NCI-H2227 (cell line): Measurements from ENCODE around the gene SPOCK1.

Experiments
- DNase-seq: peaks from one replicate; lab custom pipeline; 2025; ENCODE audit not compliant: unreplicated experiment; lab: John Stamatoyannopoulos, UW

The SPOCK1 gene

DNA sequence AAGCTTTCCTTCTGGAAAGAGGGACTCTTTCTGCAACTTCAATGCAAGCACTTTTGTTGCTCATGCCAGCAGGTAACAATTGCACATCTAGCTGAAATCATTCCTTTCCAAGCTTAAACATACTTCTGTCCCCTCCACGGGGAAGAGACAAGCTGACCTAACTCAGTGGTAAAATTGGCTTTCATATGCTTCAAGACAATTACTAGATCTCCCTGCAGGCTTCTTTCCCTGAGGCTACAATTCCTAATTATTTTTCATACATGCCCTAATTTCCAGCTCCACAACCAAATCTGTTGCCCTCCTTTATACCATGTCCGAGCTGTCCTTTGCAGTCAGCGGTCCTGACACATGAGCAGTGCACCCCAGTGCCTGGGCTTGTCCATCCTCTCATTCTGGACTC is 324.9 kb downstream of the SPOCK1 start:
- DNase-seq: no peak

DNA sequence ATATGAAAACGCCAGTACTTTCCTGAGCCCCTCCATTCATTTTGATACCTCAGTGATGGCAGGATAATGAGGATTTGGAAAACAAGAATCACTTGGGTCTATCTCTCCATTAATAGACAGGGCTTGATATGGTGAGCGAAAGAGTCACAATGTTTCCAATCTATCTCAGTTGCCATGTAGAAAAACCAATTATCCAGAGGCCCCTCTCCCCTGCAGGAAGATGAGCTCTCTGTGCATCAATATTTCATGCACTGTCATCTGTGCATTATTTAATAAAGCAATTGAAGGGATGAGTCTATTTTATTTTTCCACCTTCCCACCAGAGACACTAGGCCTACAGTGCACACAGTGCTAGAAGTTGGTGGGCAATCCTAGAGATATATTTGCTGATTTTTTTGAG is 326.9 kb downstream of the SPOCK1 start:
- no peak for DNase-seq

DNA sequence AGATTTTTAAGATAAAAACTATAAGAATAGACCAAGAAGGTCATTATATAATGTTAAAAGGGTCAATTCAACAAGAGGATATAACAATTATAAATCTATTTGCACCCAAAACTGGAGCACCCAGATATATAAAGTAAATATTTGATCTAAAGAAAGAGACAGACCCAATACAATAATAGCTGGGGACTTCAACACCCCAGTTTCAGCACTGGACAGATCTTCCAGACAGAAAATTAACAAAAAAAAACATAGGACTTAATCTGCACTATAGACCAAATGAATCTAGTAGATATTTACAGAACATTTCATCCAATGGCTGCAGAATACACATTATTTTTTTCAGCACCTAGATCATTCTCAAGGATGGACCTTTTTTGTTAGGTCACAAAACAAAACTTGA is 331.9 kb downstream of the SPOCK1 start:
- DNase-seq: no peak

DNA sequence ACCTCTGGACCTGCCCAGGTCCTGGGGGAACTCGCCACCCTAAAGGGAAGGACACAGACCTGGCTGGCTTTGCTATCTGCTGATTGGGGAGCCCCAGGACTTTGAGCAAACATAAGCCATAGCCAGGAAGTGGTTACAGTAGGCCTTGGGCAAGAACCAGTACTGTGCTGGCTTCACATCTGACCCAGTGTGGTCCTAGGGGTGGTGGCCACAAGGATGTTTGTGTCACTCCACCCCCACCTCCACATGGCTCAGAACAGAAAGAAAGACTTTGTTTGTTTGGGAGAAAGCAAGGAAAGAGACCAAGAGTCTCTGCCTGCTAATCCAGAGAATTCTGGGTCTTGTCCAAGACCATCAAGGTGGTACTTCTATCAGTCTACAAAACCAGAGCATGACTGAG is 334.2 kb downstream of the SPOCK1 start:
- DNase-seq: no peak

GRCh38 chr5:137164536-137164935 is 334.6 kb downstream of the SPOCK1 start:
- DNase-seq: no peak

- no peak for DNase-seq
These were observed 340.4 kb downstream of the SPOCK1 start for GRCh38 chr5:137158691-137159090.

DNA sequence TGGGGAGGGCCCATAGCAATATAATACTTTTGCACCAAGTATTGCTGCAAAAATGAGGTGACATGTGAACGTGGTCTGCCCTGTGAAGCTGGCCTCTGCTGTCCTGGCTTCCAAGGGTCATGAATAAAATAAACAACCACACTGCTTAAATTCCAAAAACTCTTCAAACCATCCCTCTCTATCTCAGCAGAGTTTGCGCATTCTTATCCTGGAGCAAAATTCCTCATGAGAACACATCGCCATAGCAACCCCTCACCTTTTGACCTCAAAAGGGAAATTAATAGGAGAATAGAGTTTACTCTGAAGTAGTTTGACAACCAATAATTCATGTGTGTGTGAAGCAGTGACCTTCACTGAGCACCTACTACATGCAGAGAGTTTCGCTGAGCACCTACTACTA is 342.9 kb downstream of the SPOCK1 start:
- no peak for DNase-seq

GRCh38 chr5:137155261-137156000 is 343.7 kb downstream of the SPOCK1 start:
- no peak for DNase-seq

DNA sequence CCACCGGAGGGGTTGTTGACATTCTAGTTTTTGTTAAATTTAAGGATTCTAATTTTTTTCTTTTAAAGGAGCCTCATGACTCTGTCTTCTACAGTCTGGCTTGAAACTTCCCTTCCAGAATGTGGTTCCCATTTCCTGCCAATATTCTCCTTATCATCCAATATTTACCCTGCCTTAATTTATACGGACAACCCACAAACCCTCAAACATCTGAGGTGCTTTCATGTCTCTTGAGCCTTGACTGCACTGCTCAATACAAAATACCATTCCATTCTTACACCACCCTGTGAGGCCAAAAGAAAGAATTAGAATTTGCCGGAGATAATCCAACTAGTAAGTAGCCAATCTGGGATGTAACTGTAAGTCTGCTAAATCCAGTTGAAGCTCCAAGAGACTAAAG is 346.5 kb downstream of the SPOCK1 start:
- no peak for DNase-seq

GRCh38 chr5:137148655-137149054 is 350.5 kb downstream of the SPOCK1 start:
- DNase-seq: no peak

- no peak for DNase-seq
These were observed 351.0 kb downstream of the SPOCK1 start for GRCh38 chr5:137148159-137148558.

DNA sequence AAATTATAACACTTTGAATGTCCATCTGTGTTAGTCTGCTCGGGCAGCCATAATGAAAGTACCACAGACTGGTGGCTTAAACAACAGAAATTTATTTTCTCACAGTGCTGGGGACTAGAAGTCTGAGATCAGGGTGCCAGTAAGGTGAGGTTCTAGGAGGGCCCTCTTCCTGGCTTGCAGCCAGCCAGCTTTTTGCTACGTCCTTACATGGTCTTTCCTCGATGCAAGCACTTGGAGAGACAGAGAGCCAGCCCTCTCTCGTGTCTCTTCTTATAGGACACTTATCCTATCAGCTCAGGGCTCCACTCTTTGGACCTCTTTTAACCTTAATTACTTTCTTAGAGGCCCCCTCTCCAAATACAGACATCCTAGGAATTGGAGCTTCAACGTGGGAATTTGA is 351.8 kb downstream of the SPOCK1 start:
- DNase-seq: no peak

- peak; percentile 66 for DNase-seq
These were observed 352.7 kb downstream of the SPOCK1 start for GRCh38 chr5:137146402-137146890.

DNA sequence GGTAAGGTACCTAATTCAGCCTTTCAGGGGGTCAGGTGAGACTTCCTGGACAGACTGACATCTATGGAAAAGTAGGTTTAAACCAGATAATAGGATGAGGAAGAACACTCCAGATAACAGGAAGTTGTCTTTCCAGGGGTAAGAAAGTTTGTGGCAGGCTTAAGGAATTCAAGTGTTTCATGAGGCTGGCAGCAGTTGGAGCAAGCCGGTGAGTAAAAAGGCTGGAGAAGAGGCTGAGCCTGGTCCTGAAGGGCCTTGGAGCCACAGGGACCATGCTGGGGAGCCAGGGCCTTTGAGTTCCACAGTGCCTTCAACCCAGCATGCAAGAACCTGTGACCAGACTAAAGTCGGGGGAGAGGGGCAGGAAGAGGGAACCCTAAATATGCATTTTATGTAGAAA is 353.4 kb downstream of the SPOCK1 start:
- DNase-seq: no peak

DNA sequence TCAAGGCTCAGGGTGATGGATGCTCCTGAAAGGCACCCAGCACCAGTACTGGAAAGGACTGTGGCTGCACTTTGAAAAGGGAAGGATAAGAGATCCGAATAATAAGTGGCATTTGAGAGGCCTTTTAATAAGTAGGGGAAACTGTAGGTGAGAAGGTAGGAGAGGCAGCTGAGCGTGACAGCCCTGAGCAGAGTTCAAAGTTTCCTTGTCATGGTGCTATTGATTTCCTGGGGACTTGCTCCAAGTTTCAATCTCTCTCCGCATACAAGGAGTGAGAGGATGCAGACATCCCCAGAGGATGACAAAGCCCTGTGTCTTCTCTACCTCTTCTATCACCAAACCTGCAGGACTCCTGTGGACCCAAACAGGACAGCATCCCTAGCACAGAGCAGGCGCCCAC is 354.5 kb downstream of the SPOCK1 start:
- DNase-seq: no peak

DNA sequence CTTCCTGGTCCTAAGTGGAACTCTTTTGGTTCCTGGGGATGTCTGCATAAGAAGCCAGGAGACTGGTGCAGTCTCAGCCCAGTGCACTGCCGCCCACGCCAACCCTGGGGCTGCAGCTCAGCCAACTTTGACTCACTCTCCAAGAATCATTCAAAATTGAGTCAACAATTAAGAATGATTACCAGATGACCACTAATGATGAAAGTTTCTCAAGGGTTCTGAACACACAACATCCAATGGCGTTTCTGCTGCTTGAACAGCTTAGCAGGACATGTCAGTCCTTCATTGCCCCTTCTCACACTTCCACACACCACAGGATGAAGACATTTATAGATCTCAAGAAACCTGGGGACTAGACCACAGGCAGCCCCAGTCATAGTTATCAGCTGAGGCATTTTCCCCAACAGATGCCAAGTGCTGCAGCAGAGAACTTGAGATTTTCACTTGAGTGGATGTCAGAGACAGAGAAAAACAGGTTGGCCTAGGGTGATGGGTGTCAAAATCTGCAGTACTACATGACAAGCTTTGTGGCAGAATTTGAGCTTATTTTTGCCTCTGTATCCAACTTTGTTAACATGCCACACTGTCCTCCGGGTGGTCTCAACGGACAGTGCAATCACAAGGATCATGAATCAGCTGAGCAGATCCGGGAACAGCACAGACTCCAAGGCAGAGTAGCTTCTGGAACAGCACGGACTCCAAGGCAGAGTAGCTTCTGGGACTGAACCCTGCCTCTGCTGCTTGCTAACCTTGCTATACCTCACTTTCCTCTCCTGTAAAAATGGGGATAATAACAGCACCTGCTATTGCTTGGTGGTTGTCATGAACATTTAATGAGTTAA is 356.1 kb downstream of the SPOCK1 start:
- DNase-seq: no peak

GRCh38 chr5:137142346-137142745 is 356.8 kb downstream of the SPOCK1 start:
- DNase-seq: no peak

DNA sequence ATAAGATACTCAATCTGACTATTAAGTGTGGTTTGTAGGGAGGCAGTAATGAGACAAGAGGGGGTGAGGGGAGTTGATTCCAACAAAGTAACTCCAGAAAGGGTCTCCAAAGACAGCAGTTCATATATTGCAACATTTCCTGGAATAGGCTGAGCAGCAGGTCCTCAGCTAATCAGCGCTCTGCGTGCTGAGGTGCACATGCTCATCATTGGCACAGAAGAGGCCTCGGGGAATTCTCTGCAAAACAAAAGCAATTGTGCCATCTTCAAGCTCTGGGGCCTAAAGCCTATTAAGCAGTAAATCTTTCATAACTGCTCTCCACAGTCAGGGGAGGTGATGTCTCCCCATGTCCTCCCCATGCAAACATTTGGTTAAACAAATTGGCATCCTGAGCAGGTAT is 357.3 kb downstream of the SPOCK1 start:
- no peak for DNase-seq

DNA sequence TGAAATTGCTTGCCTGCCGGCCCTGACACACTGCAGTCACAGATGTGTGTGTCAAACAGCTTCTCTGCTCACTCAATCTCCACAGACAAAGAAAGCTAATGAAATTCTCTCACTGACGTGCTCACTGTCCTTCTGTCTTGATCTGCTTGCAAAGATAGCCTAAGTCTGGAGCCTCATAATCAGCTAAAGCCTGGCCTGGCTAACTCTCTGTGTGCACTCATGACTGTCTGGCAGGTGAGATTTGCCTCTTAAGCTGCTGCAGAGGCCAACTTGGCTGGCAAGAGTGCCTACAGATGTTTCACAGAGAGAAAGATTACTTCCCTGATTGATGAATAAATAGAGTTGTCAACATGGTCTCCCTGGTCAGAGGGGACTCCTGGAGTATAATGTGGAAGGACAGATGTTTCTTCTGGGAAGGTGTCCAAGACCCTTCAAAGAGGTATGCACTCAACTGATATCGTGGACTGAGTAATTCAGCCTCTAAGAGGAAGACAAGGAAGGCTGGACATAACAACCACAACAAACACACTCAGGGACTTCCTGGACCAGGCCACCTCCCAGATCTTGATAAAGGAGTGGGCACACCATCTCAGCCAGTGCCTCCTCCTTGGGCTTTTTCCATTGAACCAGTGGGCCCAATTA is 362.0 kb downstream of the SPOCK1 start:
- peak; percentile 35 for DNase-seq

DNA sequence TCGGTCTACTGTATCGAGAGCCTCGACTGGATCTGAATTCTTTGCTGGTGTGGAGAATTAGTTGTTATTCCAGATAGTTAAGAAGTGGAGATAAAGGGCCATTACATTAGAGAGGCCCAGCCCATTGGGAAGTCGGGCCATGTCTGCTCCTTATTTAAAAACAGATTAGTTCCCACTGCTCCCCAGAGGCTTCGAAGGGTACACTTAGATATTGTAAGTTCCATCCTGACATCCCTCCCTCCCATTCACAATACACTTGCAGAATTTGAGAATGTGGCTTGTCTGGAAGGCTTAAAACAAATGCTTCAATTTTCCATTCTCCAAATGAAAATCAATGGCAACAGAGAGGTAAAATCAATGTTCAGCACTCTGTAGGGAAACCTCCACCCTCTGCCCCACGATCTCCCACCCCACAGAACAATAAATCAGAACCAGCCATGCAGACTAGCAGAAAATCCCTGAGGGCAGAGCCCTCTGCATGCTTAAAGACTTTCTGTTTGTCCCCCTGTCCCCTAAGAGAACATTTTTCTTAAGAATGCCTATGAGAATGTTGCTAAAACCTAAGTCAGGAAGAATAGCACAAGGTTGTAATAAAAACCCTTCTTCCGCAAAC is 364.1 kb downstream of the SPOCK1 start:
- no peak for DNase-seq

GRCh38 chr5:137129886-137130680 is 369.0 kb downstream of the SPOCK1 start:
- no peak for DNase-seq
